BJ (cell line): ENCODE measurements around the gene TRAPPC12. TPM values are rescaled to one million over a fixed set of nuclear protein-coding genes. Genes with fewer than 3 reads are reported as not detected.
A peak's percentile ranks its signal among the peaks of the same experiment; 100 is the strongest.

Experiments used
- CTCF ChIA-PET: fragments of 350-600 bp; formaldehyde crosslinking; extraction: SDS; loops from one replicate; lab custom pipeline; 2021; ENCODE audit warnings: antibody characterized with exemption, inconsistent platforms; lab: Yijun Ruan, JAX
- POLR2A ChIA-PET: fragments of 300-600 bp; sonication (Branson Sonifier 250); formaldehyde crosslinking; extraction: SDS; loops from one replicate; lab custom pipeline; 2021; ENCODE audit warnings: antibody characterized with exemption; lab: Charles Lee
- DNase-seq: peaks from one replicate; pipeline ENCODE4 v3.0.0-alpha.2; 2011; ENCODE audit warnings: low read depth
- H3K27me3 ChIP-seq: 2 replicates; pipeline ENCODE4 v1.6.0; 2011; ENCODE audit warnings: low read length; ENCODE audit not compliant: control insufficient read depth, insufficient read depth
- H3K36me3 ChIP-seq: 2 replicates; pipeline ENCODE4 v1.5.1; 2011; ENCODE audit warnings: low read length; ENCODE audit not compliant: control insufficient read depth, insufficient read depth
- H3K4me3 ChIP-seq: 2 replicates; pipeline ENCODE4 v1.5.1; 2011; ENCODE audit warnings: low read depth, mild to moderate bottlenecking, control low read depth, low read length
- CTCF ChIP-seq: IDR thresholded peaks from 2 replicates; pipeline ENCODE4 v1.5.1; 2011; ENCODE audit warnings: low read depth, mild to moderate bottlenecking, control low read depth, inconsistent platforms, low read length, moderate library complexity; ENCODE audit not compliant: insufficient read depth
- polyA plus RNA-seq: library from polyadenylated mRNA; depleted of rRNA; stranded (reverse); fragments of >200 nt; gene quantifications from 2 replicates; pipeline ENCODE4 v1.2.3, GENCODE V29; 2011

The TRAPPC12 gene
- polyA plus RNA-seq, 1 experiment = 57.8 TPM

- H3K36me3 ChIP-seq = peaks cover 24% of the 10 kb centered on the region
- no peak overlapping the region for H3K4me3 ChIP-seq
- TF ChIP-seq CTCF = no peak
- no peak for DNase-seq
- H3K27me3 ChIP-seq = no peaks in the 10 kb centered on the region
- CTCF ChIA-PET = interaction anchor here (1.3 kb wide), 1 partner anchor 192 kb away, joined by 4 read pairs; no protein-coding TSS in a partner anchor
- POLR2A ChIA-PET = no interaction called here
Measured at GRCh38 chr2:3459185-3460015, 79.9 kb downstream of the TRAPPC12 start.

GRCh38 chr2:3460156-3460555, 80.7 kb downstream of the TRAPPC12 start:
- CTCF ChIA-PET = interaction anchor here (0.7 to 7.1 kb wide), 2 partner anchors 36 to 77 kb away, joined by 3 to 81 read pairs; no protein-coding TSS in a partner anchor

GRCh38 chr2:3460831-3461800, 81.6 kb downstream of the TRAPPC12 start:
- no peak for TF ChIP-seq CTCF
- Histone ChIP-seq H3K4me3 (no peak overlapping the region), H3K36me3 (peaks cover 26% of the 10 kb centered on the region), H3K27me3 (no peaks in the 10 kb centered on the region)
- ChIA-PET POLR2A (no interaction called here), CTCF (interaction anchor here (0.7 to 7.1 kb wide), 7 partner anchors 15 to 76 kb away, joined by 3 to 81 read pairs (median 4); no protein-coding TSS in a partner anchor)
- no peak for DNase-seq

More at GRCh38 chr2:3460156-3460555, 80.7 kb downstream of the TRAPPC12 start:
- Histone ChIP-seq H3K4me3 (no peak overlapping the region), H3K36me3 (peaks cover 26% of the 10 kb centered on the region), H3K27me3 (no peaks in the 10 kb centered on the region)
- no peak for TF ChIP-seq CTCF
- DNase-seq = no peak
- POLR2A ChIA-PET = no interaction called here

- POLR2A ChIA-PET = interaction anchor here (0.7 kb wide), 1 partner anchor 14 kb away, joined by 3 read pairs; no protein-coding TSS in a partner anchor
- Histone ChIP-seq H3K36me3 (peaks cover 25% of the 10 kb centered on the region), H3K4me3 (no peak overlapping the region), H3K27me3 (no peaks in the 10 kb centered on the region)
- no peak for DNase-seq
- TF ChIP-seq CTCF = peak; percentile 85
- CTCF ChIA-PET = interaction anchor here (0.6 to 7.1 kb wide), 13 partner anchors 11 to 331 kb away, joined by 3 to 81 read pairs (median 4); no protein-coding TSS in a partner anchor
Measured at GRCh38 chr2:3461801-3462492, 82.5 kb downstream of the TRAPPC12 start.
